ENCODE results near the gene TM2D1. TPM values are rescaled to one million over a fixed set of nuclear protein-coding genes. Genes with fewer than 3 reads are reported as not detected.

The TM2D1 gene
- total RNA-seq, 6 donors from 2014 or later, result 26.3 to 86.6 (median 49.2) TPM

- Histone ChIP-seq H3K4me3 (no peak overlapping the region), H3K27me3 (no peaks in the 10 kb centered on the region), H3K4me1 (peaks cover 7 to 20% (median 11%) of the 10 kb centered on the region in 4 donors), H3K9me3 (no peaks in the 10 kb centered on the region), H3K27ac (peak overlapping the region in 2 of 4 donors; percentile 27 to 30), H3K36me3 (no peaks in the 10 kb centered on the region)
- 0 to 71% methylated on average over 1 of the region's 1 CpG for WGBS, 2 donors
- ATAC-seq (ENCODE audit: low FRiP score in 2 of 2) (no peak), DNase-seq (no peak)
- TF ChIP-seq POLR2AphosphoS5 (IDR thresholded peaks at IDR 0.05), result no peak
- no peak for TF ChIP-seq EP300 (IDR thresholded peaks at IDR 0.05)
- TF ChIP-seq, protein P1, sequence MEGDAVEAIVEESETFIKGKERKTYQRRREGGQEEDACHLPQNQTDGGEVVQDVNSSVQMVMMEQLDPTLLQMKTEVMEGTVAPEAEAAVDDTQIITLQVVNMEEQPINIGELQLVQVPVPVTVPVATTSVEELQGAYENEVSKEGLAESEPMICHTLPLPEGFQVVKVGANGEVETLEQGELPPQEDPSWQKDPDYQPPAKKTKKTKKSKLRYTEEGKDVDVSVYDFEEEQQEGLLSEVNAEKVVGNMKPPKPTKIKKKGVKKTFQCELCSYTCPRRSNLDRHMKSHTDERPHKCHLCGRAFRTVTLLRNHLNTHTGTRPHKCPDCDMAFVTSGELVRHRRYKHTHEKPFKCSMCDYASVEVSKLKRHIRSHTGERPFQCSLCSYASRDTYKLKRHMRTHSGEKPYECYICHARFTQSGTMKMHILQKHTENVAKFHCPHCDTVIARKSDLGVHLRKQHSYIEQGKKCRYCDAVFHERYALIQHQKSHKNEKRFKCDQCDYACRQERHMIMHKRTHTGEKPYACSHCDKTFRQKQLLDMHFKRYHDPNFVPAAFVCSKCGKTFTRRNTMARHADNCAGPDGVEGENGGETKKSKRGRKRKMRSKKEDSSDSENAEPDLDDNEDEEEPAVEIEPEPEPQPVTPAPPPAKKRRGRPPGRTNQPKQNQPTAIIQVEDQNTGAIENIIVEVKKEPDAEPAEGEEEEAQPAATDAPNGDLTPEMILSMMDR (IDR thresholded peaks at IDR 0.05), result no peak
- no peak for TF ChIP-seq POLR2A (IDR thresholded peaks at IDR 0.05)
Measured at GRCh38 chr1:61746813-61747212, 21.9 kb upstream of the TM2D1 start.

DNA sequence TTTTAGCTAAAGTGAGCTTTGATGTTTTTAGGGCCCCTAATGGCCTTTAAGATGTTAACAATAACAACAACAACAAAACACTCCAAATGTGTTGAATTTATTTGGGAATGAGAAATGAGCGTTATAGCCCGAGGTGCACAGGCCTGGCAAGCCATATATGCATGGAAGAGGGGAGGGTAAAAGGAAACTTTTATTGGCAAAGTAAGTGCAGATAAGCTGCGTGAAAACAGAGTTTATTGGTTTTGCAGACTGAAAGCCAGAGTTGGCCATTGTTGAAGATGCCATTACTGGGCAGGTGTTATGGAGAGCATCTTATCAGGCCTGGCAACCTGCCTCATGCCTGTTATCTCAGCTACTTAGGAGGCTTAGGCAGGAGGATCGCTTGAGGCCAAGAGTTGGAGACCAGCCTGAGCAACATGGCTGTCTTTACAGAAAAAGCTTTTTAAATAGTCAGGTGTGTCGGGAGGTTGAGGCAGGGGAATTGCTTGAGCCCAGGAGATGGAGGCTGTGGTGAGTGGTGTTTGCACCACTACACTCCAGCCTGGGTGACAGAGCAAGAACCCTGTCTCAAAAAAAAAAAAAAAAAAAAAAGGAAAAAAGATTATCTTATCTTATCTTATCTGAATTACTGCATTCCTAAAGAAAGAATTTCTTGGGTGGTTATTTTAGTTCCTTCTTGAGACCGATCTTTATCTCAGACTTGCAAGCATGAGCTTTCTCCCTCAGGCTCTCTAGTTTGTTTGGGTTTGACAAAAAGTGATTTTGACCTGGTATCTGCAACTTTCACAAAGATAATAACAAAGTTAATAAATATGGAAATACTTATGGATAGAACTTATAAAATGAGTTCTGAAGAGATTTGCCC is 19.0 kb upstream of the TM2D1 start:
- H3K9me3 ChIP-seq, result no peaks in the 10 kb centered on the region
- WGBS, 2 donors, result 68 to 81% methylated on average over 6 of the region's 6 CpGs
- ATAC-seq (ENCODE audit: low FRiP score in 2 of 2) (no peak), DNase-seq (no peak)
- peak overlapping the region; percentile 93 to 96 (median 94) for H3K27ac ChIP-seq
- no peak for TF ChIP-seq EP300 (IDR thresholded peaks at IDR 0.05)
- no peak for TF ChIP-seq POLR2AphosphoS5 (IDR thresholded peaks at IDR 0.05)
- TF ChIP-seq, protein P1 (IDR thresholded peaks at IDR 0.05), result no peak
- TF ChIP-seq POLR2A (IDR thresholded peaks at IDR 0.05), result no peak
- no peaks in the 10 kb centered on the region for H3K27me3 ChIP-seq
- H3K4me3 ChIP-seq, result peak overlapping the region in 3 of 4 donors; percentile 87 to 98 (median 90)
- H3K4me1 ChIP-seq, result peaks cover 7 to 24% (median 16%) of the 10 kb centered on the region in 4 donors
- no peaks in the 10 kb centered on the region for H3K36me3 ChIP-seq

GRCh38 chr1:61743431-61743705 is 18.4 kb upstream of the TM2D1 start:
- H3K4me3 ChIP-seq, result peak overlapping the region; percentile 18 to 98 (median 88)
- no peaks in the 10 kb centered on the region for H3K36me3 ChIP-seq
- TF ChIP-seq EP300 (IDR thresholded peaks at IDR 0.05) (no peak), POLR2AphosphoS5 (IDR thresholded peaks at IDR 0.05) (no peak), POLR2A (IDR thresholded peaks at IDR 0.05) (no peak)
- TF ChIP-seq, protein P1 (IDR thresholded peaks at IDR 0.05), result no peak
- peaks cover 7 to 24% (median 16%) of the 10 kb centered on the region in 4 donors for H3K4me1 ChIP-seq
- DNase-seq (no peak), ATAC-seq (ENCODE audit: low FRiP score in 2 of 2) (no peak)
- no peaks in the 10 kb centered on the region for H3K9me3 ChIP-seq
- H3K27ac ChIP-seq, result peak overlapping the region; percentile 93 to 96 (median 94)
- no peaks in the 10 kb centered on the region for H3K27me3 ChIP-seq
- 40 to 67% methylated on average over 5 of the region's 5 CpGs for WGBS, 2 donors

GRCh38 chr1:61742620-61743430 is 17.9 kb upstream of the TM2D1 start:
- H3K27me3 ChIP-seq, result no peaks in the 10 kb centered on the region
- 12 to 24% methylated on average over 6 to 10 of the region's 74 CpGs for WGBS, 2 donors
- peak overlapping the region; percentile 68 to 98 (median 88) for H3K4me3 ChIP-seq
- peak; percentile 32 to 94 for DNase-seq
- peaks cover 7 to 24% (median 16%) of the 10 kb centered on the region in 4 donors for H3K4me1 ChIP-seq
- ATAC-seq (ENCODE audit: low FRiP score in 2 of 2), result peak; percentile 78 to 93
- TF ChIP-seq POLR2A (IDR thresholded peaks at IDR 0.05) (peak in 2 of 4 donors; percentile 33 to 47), EP300 (IDR thresholded peaks at IDR 0.05) (no peak)
- TF ChIP-seq, protein P1 (IDR thresholded peaks at IDR 0.05), result peak in 1 of 6 experiments; percentile 16
- peak overlapping the region; percentile 93 to 96 (median 94) for H3K27ac ChIP-seq
- H3K9me3 ChIP-seq, result no peaks in the 10 kb centered on the region
- H3K36me3 ChIP-seq, result no peaks in the 10 kb centered on the region

Measured in upper lobe of left lung (tissue), 6 donors.